HL-60 (cell line): ENCODE data around the gene KY.

Experiments
- CTCF ChIP-seq: IDR thresholded peaks from one replicate; pipeline ENCODE4 v1.5.1; 2011; ENCODE audit warnings: low read length, control low read depth, inconsistent platforms; ENCODE audit not compliant: insufficient read depth
- GABPA ChIP-seq: IDR thresholded peaks from 2 replicates; pipeline ENCODE4 v1.6.1; 2012; ENCODE audit warnings: low read depth
- POLR2AphosphoS5 ChIP-seq: IDR thresholded peaks from 2 replicates; pipeline ENCODE4 v1.6.1; 2012; ENCODE audit warnings: low read depth
- REST ChIP-seq: IDR thresholded peaks from 2 replicates; pipeline ENCODE4 v1.6.1; 2012; ENCODE audit warnings: low read depth; ENCODE audit not compliant: insufficient replicate concordance
- SPI1 ChIP-seq: IDR thresholded peaks from 2 replicates; pipeline ENCODE4 v1.6.1; 2012; ENCODE audit warnings: low read depth, mild to moderate bottlenecking, borderline replicate concordance

DNA sequence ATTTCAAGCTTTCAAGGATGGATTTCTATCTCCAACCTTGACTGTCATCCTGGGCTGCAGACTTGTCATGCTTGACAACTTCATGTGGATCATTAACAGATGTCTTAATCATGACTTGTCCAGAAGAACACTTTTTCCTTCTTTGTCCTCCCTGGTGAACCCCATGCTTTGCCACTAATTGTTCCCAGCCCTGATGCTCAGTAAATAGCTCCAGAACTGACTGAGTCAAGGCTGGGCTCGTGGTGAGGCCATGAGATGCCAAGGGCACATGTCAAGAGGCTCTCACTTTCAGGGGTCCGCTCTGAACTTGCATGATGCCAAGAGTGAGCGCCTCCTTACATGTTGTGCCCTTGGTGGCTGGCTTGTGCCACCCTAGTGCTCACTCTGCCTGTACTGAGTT lies 48.9 kb upstream of the KY start:
- TF ChIP-seq CTCF (no peak), POLR2AphosphoS5 (no peak), REST (no peak), GABPA (no peak), SPI1 (no peak)
